ES-I3 (cell line): ENCODE results near the gene CXCL16.
"Not testable (repeated sequence)": the region's sequence is repeated elsewhere in the genome, so short reads cannot be mapped to it uniquely, and the experiment has no call there.

Source experiments
- H3K36me3 ChIP-seq: 2 replicates; pipeline ENCODE4 v1.6.1; 2013; ENCODE audit warnings: mild to moderate bottlenecking, low read length, control low read depth, moderate library complexity; ENCODE audit not compliant: insufficient read depth
- H3K4me1 ChIP-seq: 2 replicates; pipeline ENCODE4 v1.6.1; 2013; ENCODE audit warnings: mild to moderate bottlenecking, control low read depth, low read length; ENCODE audit not compliant: insufficient read depth
- H3K9ac ChIP-seq: 2 replicates; pipeline ENCODE4 v1.6.1; 2013; ENCODE audit warnings: low read depth, mild to moderate bottlenecking, low read length, moderate library complexity
- H3K9me3 ChIP-seq: 2 replicates; pipeline ENCODE4 v1.6.1; 2013; ENCODE audit warnings: mild to moderate bottlenecking, low read length, moderate library complexity; ENCODE audit not compliant: control insufficient read depth, insufficient read depth

Gene CXCL16

DNA sequence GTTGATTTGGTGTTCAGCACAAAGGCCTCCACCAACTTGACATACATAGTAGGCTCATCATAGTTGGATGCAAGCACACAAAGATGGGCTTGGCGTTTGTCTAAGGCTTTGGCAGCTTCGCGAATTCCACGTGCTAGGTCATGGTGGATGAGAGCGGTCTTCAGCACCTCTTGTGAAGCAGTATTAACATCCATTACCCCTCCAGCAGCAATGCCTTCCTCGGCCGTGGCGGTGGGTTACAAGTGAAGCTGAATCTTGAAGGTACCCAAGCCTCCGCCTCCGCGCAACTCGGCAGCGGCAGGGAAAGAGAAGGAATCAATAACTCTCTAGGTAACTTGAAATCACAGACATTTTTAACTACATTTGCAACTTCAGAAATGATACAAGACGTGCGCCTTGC lies 34.7 kb downstream of the CXCL16 start:
- Histone ChIP-seq H3K9me3 (no peaks in the 10 kb centered on the region), H3K9ac (peak overlapping the region; percentile 94; the same call in 1 of the 2 replicates), H3K36me3 (no peaks in the 10 kb centered on the region; the same call in 1 of the 2 replicates), H3K4me1 (peaks cover 18% of the 10 kb centered on the region)

DNA sequence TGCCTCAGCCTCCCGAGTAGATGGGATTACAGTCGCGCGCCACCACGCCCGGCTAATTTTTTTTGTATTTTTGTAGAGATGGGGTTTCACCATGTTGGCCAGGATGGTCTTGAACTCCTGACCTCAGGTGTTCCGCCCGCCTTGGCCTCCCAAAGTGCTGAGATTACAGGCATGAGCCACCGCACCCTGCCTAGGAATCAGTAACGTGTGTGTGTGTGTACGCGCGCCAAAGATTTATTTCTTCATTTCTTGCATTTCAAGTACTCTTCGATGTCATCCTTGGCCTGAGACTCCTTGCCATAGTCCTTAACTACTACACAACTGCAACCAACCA lies 35.2 kb downstream of the CXCL16 start:
- Histone ChIP-seq H3K9ac (peak overlapping the region; percentile 94), H3K4me1 (peaks cover 18% of the 10 kb centered on the region)
- H3K9me3 ChIP-seq, H3K36me3 ChIP-seq: not testable (repeated sequence)

DNA sequence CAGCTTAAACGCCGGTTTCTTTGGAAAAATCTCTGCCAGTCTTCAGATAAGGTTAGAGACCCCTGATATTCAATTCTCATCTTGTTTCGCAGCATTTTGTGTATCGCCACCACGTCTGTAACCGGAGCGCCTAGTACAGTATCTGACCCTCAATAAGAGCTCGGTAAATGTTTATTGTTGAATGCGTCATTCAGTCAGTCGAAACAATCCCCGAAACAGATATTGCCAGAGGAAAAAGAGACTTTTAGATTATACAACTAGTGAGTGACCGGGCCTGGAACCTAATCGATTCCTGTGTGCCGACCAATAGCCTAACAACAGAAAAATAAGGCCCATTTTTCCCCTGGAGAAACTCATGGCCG lies 36.4 kb downstream of the CXCL16 start:
- Histone ChIP-seq H3K36me3 (no peaks in the 10 kb centered on the region; the same call in none of the 2 replicates), H3K9me3 (no peaks in the 10 kb centered on the region), H3K4me1 (peaks cover 18% of the 10 kb centered on the region), H3K9ac (peak overlapping the region; percentile 94)

DNA sequence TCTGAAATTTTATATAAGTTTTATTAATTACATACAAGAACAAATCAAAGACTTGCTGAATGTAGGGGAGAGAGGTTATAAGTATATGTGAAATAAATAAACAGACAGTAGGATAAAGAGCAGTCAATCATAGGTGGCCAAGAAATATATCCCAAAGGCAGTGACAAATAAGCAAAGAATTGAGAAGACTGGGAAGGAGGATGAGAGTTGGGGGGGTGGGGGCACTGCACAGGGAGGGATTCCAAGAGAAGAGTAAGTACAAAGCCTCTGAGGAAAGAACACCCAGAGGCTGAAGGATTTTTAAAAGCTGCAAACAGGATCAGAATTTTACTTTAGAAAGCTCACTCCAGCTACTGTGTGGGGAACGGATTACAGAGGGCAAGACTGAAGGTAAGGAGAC lies 38.6 kb downstream of the CXCL16 start:
- Histone ChIP-seq H3K9me3 (no peaks in the 10 kb centered on the region), H3K36me3 (peaks cover 4% of the 10 kb centered on the region), H3K4me1 (peaks cover 15% of the 10 kb centered on the region), H3K9ac (no peak overlapping the region)

DNA sequence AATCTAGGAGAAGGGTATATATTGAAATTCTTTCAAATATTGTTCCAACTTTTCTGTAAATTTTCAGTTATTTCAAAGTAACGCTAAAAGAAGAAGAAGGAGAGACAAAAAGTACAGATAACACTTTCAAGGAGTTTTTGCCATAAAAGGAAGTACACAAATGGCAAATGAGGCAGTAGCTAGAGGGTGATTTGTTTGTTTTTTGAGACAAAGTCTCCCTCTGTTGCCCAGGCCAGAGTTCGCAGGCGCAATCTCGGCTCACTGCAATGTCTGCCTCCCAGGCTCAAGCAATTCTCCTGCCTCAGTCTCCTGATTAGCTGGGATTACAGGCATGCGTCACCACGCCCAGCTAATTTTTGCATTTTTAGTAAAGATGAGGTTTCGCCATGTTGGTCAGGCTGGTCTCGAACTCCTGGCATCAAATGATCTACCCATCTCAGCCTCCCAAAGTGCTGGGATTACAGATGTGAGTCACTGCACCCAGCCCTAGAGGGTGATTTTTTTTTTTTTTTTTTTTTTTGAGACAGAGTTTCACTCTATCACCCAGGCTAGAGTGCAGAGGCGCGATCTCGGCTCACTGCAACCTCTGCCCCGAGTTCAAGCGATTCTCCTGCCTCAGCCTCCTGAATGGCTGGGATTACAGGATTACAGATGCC lies 40.2 kb downstream of the CXCL16 start:
- H3K9ac ChIP-seq, H3K9me3 ChIP-seq, H3K36me3 ChIP-seq, H3K4me1 ChIP-seq: not testable (repeated sequence)

DNA sequence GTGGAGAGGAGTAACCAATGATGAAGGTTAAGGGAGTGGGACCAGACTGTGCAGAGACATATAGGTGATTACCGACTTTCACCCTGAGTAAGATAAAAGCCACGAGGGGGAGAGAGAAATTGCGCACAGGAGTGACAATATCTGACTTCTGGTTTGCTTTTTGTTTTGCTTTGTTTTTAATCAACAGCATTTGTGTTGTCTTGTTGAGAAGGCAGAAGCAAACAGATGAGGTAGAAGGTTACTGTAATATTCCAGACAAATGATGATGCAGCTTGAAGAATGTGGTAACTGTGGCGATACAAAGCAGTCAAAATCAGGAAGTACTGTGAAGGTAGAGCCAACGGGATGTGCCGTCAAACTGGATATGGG lies 43.3 kb downstream of the CXCL16 start:
- no peaks in the 10 kb centered on the region for H3K4me1 ChIP-seq
- H3K36me3 ChIP-seq = peaks cover 4% of the 10 kb centered on the region; the same call in 1 of the 2 replicates
- H3K9ac ChIP-seq = no peak overlapping the region
- H3K9me3 ChIP-seq = no peaks in the 10 kb centered on the region

DNA sequence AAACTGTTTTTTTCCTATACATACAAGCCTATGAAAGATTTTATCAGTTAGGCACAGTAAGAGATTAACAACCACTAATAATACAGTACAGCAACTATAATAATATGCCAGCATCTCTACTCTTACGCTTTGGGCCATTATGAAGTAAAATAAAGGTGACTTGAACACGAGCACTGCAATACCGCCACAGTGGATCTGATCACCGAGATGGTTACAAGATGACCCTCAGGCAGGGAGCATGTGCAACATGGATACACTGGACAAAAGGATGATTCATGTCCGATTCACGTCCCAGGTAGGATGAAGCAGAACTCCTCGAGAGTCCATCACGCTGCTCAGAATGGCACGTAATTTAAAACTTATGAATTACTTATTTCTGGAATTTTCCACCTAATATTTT lies 46.3 kb downstream of the CXCL16 start:
- Histone ChIP-seq H3K9ac (no peak overlapping the region), H3K36me3 (peaks cover 12% of the 10 kb centered on the region), H3K9me3 (no peaks in the 10 kb centered on the region), H3K4me1 (no peaks in the 10 kb centered on the region)

DNA sequence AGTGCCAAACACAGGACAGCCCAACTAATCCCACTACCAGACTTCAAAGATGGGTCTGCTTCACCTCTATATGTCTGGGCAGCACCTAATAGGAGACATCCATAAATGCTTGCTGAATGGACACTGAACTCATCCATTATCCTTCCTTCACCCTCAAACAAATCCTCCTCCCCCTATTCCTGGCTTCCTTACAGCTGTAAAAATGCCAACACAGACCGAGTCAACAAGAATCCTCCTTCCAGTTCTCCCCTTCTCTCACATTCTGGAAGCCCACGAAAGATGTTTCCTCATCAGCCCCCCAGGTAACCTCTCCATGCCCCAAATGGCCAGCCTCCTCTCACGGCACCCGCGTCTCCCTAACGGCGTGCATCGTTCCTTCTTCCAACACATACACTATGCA lies 48.0 kb downstream of the CXCL16 start:
- H3K36me3 ChIP-seq = peaks cover 9% of the 10 kb centered on the region
- H3K9ac ChIP-seq = no peak overlapping the region
- no peaks in the 10 kb centered on the region for H3K9me3 ChIP-seq
- no peaks in the 10 kb centered on the region for H3K4me1 ChIP-seq

DNA sequence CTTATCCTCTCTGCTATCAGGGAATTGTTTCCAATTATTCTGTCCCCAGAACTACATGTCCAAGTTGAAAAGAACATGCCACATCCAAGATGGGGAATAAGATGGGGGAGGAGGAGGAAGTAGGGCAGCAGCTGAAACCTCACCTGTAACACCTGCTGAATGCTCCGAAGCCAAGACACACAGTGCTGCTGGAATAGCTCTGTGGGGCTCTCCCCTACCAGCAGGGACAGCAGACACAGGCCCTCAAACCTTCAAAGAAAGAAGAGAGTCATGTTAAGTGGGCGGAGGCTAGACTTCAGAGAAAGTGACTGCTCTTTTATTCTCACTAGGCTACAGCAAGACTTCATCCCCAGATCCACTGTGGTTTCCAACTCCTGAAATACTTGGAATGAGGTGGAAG lies 49.0 kb downstream of the CXCL16 start:
- no peak overlapping the region for H3K9ac ChIP-seq
- no peaks in the 10 kb centered on the region for H3K4me1 ChIP-seq
- peaks cover 11% of the 10 kb centered on the region for H3K36me3 ChIP-seq

DNA sequence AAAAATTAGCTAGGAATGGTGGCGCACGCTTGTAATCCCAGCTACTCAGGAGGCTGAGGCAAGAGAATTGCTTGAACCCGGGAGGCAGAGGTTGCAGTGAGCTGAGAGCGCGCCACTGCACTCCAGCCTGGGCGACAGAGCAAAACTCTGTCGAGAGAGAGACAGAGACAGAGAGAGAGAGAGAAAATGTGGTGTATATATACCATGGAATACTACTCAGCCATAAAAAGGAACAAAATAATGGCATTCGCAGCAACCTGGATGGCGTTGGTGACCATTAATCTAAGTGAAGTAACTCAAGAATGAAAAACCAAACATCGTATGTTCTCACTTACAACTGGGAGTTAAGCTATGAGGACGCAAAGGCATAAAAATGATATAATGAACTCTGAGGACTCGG lies 49.9 kb downstream of the CXCL16 start:
- H3K4me1 ChIP-seq, H3K9me3 ChIP-seq, H3K9ac ChIP-seq: not testable (repeated sequence)
- peaks cover 11% of the 10 kb centered on the region for H3K36me3 ChIP-seq

More for the DNA sequence above, 49.0 kb downstream of the CXCL16 start:
- H3K9me3 ChIP-seq = no peaks in the 10 kb centered on the region

DNA sequence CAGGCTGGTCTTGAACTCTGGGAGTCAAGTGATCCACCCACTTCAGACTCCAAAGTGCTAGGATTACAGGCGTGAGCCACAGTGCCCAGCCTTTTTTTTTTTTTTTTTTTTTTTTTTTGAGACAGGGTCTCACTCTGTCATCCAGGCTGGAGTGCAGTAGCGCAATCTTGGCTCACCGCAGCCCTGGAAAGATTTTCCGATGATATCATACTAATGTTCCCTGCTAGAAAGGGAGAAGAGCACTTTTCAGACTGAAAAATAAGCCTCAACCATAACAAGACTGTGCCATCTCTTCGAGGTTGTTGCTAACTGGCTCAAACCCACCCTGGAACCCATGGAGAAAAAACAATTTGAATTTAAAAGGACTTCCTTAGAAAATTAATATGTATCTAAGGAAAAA lies 56.0 kb downstream of the CXCL16 start:
- not testable (repeated sequence) for H3K9me3 ChIP-seq, H3K4me1 ChIP-seq, H3K9ac ChIP-seq
- H3K36me3 ChIP-seq = peaks cover 16% of the 10 kb centered on the region; the same call in 1 of the 2 replicates
